ENCODE measurements around the gene DIP2A.
"Not testable (repeated sequence)": the region's sequence is repeated elsewhere in the genome, so short reads cannot be mapped to it uniquely, and the experiment has no call there.

Gene DIP2A

DNA sequence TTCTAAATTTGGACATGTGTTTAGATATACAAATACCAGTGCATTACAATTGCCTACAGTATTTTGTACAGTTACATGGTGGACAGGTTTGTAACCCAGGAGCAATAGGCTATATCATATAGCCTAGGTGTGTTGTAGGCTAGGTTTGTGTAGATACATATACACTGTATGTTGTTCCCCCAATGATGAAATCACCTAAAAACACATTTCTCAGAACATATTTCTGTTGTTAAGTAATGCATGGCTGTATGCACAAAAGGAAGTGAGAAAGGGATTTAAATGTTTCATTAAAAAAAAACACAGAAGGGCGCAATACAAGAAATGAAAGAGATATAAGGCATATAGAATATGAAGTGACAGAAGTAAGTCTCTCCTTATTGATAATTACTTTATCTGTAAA, 114.2 kb downstream of the DIP2A start:
- no peak overlapping the region for H3K4me3 ChIP-seq
- no peak for DNase-seq
- H3K36me3 ChIP-seq = peaks cover 44 to 50% (median 46%) of the 10 kb centered on the region in 3 donors
- TF ChIP-seq, protein P1, sequence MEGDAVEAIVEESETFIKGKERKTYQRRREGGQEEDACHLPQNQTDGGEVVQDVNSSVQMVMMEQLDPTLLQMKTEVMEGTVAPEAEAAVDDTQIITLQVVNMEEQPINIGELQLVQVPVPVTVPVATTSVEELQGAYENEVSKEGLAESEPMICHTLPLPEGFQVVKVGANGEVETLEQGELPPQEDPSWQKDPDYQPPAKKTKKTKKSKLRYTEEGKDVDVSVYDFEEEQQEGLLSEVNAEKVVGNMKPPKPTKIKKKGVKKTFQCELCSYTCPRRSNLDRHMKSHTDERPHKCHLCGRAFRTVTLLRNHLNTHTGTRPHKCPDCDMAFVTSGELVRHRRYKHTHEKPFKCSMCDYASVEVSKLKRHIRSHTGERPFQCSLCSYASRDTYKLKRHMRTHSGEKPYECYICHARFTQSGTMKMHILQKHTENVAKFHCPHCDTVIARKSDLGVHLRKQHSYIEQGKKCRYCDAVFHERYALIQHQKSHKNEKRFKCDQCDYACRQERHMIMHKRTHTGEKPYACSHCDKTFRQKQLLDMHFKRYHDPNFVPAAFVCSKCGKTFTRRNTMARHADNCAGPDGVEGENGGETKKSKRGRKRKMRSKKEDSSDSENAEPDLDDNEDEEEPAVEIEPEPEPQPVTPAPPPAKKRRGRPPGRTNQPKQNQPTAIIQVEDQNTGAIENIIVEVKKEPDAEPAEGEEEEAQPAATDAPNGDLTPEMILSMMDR (IDR thresholded peaks at IDR 0.05) = no peak
- intact Hi-C loops (cut with DNase I; ENCODE audit: low total_unique reads) = no loop called here
- no peak overlapping the region for H3K27ac ChIP-seq
- H3K9me3 ChIP-seq = peaks cover 0 to 10% (median 1%) of the 10 kb centered on the region in 3 donors
- H3K27me3 ChIP-seq = no peaks in the 10 kb centered on the region
- H3K4me1 ChIP-seq = no peaks in the 10 kb centered on the region

DNA sequence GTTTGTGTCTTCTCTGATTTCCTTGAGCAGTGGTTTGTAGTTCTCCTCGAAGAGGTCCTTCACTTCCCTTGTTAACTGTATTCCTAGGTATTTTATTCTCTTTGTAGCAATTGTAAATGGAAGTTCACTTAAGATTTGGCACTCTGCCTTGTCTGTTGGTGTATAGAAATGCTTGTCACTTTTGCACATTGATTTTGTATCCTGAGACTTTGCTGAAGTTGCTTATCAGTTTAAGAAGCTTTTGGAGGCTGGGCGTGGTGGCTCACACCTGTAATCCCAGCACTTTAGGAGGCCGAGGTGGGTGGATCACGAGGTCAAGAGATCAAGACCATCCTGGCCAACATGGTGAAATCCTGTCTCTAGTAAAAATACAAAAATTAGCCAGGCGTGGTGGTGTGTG, 119.1 kb downstream of the DIP2A start:
- peaks cover 14 to 41% (median 39%) of the 10 kb centered on the region in 3 donors for H3K36me3 ChIP-seq
- H3K4me3 ChIP-seq; H3K27me3 ChIP-seq; DNase-seq; H3K4me1 ChIP-seq; intact Hi-C loops (cut with DNase I; ENCODE audit: low total_unique reads); H3K27ac ChIP-seq: not testable (repeated sequence)
- peaks cover 3 to 35% (median 13%) of the 10 kb centered on the region in 3 donors for H3K9me3 ChIP-seq

DNA sequence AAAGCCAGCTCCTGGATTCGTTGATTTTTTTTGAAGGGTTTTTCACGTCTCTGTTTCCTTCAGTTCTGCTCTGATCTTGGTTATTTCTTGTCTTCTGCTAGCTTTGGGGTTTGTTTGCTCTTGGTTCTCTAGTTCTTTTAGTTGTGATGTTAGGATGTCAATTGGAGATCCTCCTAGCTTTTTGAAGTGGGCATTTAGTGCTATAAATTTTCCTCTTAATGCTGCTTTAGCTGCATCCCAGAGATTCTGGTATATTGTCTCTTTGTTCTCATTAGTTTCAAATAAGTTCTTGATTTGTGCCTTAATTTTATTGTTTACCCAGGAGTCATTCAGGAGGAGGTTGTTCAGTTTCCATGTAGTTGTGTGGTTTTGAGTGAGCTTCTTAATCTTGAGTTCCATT, 120.7 kb downstream of the DIP2A start:
- Histone ChIP-seq H3K9me3 (peaks cover 3 to 35% (median 13%) of the 10 kb centered on the region in 3 donors), H3K36me3 (peaks cover 11 to 37% (median 37%) of the 10 kb centered on the region in 3 donors)
- DNase-seq; H3K4me3 ChIP-seq; H3K27ac ChIP-seq; H3K27me3 ChIP-seq; H3K4me1 ChIP-seq; intact Hi-C loops (cut with DNase I; ENCODE audit: low total_unique reads): not testable (repeated sequence)

DNA sequence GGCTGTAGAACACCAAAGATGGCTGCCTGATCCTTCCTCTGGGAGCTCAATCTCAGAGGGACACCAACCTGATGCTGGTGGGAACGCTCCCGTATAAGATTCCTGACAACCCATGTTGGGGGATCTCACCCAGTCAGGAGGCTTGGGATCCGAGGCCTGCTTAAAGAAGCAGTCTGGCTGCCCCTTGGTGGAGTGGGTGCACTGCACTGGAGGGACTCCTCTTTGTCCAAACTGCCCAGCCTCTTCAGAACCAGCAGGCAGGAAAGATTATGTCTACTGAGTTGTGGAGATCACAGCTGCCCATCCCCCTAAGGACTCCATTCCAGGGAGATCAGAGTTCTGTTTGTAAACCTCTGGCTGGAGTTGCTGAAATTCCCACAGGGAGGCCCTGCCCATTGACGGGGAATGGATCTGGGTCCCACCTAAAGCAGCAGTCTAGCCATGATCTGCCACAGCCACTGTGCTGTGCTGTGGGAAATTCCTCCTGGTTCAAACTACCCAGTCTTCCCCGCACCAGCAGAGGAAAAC, 123.2 kb downstream of the DIP2A start:
- Histone ChIP-seq H3K36me3 (peaks cover 11 to 37% (median 37%) of the 10 kb centered on the region in 3 donors), H3K27ac (no peak overlapping the region), H3K4me3 (no peak overlapping the region), H3K27me3 (no peaks in the 10 kb centered on the region), H3K4me1 (no peaks in the 10 kb centered on the region), H3K9me3 (peaks cover 3 to 40% (median 13%) of the 10 kb centered on the region in 3 donors)
- TF ChIP-seq, protein P1 (IDR thresholded peaks at IDR 0.05) = no peak
- intact Hi-C loops (cut with DNase I; ENCODE audit: low total_unique reads) = no loop called here
- DNase-seq = no peak

DNA sequence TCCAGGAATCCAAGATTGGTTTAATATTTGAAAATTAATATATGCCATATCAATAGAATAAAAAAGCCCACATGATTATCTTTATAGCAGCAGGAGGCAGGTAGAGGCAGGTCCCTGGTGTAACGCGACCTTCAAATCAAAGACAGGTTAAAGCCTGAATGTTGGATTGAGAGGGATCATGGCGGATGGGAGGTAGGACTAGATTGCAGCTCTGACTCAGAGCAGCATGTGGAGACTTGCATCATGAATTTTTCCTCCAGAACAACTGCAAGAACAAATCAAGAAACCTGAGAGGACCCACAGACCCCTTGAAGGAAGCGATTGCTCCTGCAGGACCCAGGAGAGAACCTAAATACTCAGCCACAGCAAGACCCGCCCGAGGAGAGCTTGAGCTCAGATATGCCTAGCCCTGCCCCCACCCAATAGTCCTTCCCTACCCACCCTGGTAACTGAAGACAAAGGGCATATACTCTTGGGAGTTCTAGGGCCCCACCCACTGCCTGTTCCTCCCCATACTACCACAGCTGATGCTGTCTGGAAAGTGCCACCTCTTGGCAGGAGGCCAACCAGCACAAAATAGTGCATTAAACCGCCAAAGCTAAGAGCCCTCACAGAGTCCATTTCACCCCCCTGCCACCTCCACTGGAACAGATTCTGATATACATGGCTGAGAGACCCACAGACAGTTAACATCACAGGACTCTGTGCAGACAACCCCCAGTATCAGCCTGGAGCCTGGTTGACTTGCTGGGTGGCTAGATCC, 126.7 kb downstream of the DIP2A start:
- peaks cover 11 to 27% (median 22%) of the 10 kb centered on the region in 3 donors for H3K36me3 ChIP-seq
- TF ChIP-seq, protein P1 (IDR thresholded peaks at IDR 0.05) = no peak
- H3K27me3 ChIP-seq = no peaks in the 10 kb centered on the region
- intact Hi-C loops (cut with DNase I; ENCODE audit: low total_unique reads) = no loop called here
- DNase-seq = no peak
- no peaks in the 10 kb centered on the region for H3K4me1 ChIP-seq
- no peak overlapping the region for H3K4me3 ChIP-seq
- H3K9me3 ChIP-seq = peaks cover 3 to 26% (median 14%) of the 10 kb centered on the region in 3 donors
- no peak overlapping the region for H3K27ac ChIP-seq

DNA sequence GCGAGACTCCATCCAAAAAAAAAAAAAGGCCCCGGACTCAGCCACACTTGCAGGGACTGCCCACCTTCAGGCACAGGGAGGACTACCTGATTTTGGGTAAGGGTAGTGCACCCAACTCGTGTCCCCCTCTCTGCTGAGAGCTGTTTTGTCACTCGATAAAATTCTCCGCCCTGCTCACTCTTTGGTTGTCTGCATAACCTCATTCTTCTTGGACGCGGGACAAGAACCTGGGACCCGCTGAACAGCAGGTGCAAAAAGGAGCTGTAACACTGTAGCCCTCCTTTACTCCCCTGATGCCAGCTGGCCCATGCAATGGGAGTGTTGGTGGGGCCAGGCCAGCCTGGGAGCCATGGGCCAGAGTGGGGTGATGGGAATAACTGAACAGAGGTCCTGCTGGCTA, 135.6 kb downstream of the DIP2A start:
- H3K36me3 ChIP-seq = no peaks in the 10 kb centered on the region
- no peak for DNase-seq
- H3K4me1 ChIP-seq = peaks cover 0 to 6% (median 2%) of the 10 kb centered on the region in 4 donors
- peaks cover 0 to 4% of the 10 kb centered on the region in 2 donors for H3K27me3 ChIP-seq
- TF ChIP-seq, protein P1 (IDR thresholded peaks at IDR 0.05) = no peak
- no peak overlapping the region for H3K4me3 ChIP-seq
- intact Hi-C loops (cut with DNase I; ENCODE audit: low total_unique reads) = no loop called here
- peaks cover 0 to 17% (median 2%) of the 10 kb centered on the region in 3 donors for H3K9me3 ChIP-seq
- no peak overlapping the region for H3K27ac ChIP-seq
